ENCODE data around the gene HOXA11.

The HOXA11 gene

DNA sequence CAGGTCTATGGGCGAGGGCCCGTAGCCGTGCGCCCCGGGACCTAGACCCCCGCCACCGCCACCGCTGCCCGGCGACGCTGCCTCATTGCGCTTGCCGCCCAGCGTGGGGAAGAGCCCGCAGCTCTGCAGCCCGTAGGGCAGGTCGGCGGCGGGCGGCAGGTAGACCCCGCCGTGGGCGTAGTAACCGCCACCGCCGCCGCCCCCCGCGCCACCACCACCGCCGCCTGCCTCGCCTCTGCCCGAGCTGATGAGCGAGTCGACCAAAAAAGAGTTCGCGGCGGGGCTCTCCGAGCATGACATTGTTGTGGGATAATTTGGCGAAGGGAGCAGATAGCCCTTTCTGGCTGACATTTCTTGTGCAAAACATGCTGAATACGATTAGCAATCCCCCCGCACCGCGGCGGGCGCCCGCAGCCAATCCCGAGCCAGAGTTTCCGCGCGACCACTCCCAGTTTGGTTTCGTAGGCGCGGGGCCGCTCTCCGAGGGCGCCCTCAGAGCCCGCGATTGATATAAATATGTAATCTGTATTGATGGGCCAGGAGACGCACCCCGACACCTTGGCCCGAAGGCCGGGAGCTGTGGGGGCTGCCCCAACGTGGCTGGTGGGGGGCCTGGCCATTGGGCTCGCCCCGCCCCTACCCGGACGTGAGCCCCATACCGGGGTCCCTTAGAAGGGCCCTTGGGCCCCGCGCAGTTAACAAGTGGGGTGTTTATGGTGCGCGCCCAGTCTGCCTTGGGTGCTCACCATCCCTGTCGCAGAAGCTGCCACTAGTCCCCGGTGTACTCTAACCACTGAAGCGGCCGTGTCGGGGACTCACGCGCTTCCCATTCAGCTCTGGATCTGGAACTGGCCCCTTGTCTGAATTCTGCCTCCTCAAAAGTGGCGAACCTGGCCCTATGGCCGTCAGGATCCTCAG is 10.8 kb downstream of the HOXA11 start, which contains the start of gene HOXA10:
TSS of gene HOXA10 (minus strand) at position 365 of the 918 bp plus-strand sequence. CDS start at position 351, 14 bp downstream.
- TF ChIP-seq, protein P1, sequence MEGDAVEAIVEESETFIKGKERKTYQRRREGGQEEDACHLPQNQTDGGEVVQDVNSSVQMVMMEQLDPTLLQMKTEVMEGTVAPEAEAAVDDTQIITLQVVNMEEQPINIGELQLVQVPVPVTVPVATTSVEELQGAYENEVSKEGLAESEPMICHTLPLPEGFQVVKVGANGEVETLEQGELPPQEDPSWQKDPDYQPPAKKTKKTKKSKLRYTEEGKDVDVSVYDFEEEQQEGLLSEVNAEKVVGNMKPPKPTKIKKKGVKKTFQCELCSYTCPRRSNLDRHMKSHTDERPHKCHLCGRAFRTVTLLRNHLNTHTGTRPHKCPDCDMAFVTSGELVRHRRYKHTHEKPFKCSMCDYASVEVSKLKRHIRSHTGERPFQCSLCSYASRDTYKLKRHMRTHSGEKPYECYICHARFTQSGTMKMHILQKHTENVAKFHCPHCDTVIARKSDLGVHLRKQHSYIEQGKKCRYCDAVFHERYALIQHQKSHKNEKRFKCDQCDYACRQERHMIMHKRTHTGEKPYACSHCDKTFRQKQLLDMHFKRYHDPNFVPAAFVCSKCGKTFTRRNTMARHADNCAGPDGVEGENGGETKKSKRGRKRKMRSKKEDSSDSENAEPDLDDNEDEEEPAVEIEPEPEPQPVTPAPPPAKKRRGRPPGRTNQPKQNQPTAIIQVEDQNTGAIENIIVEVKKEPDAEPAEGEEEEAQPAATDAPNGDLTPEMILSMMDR (IDR thresholded peaks at IDR 0.05), result no peak

DNA sequence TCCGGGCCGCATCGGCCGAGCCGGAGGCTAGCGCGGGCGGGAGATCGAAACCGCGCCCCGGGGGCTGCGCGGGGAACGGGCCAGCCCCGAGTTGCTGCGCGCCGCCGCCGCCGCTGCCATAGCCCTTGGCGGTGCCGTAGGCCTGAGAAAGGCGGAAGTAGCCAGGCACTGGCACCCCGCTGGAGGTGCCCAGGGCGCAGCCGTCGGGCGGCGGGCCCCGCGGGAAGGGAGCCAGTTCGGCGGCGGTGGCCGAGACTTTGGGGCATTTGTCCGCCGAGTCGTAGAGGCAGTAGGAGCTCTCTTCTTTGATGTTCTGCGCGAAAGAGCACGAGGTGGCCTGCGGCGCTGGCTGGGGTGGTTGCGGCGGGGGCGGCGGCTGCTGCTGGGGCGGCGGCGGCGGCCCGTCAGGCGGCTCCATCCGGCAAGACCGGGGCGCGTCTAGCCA is 11.5 kb downstream of the HOXA11 start:
- TF ChIP-seq, protein P1 (IDR thresholded peaks at IDR 0.05), result no peak

DNA sequence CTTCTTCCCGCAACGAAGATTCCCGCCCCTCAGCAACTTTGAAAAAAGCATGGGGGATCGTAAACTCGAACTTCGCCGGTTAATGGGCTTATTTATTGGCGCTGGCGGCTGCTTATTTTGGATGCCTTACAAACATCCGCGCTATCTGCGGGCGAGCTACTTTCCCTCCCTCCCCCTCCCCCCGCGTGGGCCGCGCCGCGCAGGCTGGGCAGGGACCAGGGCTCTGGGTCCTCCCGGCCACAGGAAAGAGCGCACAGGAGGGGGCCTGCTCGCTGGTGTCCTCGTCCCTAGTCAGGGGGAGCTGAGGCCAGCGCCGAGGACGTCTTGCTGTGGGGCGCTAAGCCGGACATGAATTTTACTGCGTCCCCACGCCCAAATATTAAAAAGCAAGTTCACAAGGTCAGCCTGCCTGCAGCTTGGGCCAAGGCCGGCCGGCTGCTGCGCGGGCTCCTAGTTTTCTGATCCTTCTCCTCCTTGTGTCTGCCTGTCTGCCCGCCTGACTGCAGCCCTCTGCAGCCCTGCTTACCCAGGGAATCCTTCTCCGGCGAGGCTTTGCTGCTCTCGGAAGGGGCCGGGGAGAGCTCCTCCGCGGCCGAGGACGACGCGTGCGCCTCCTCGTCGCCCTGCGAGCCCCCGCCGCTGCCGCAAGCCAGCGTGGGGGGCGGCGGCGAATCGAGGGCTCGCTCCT is 12.1 kb downstream of the HOXA11 start:
- TF ChIP-seq, protein P1 (IDR thresholded peaks at IDR 0.05), result no peak

DNA sequence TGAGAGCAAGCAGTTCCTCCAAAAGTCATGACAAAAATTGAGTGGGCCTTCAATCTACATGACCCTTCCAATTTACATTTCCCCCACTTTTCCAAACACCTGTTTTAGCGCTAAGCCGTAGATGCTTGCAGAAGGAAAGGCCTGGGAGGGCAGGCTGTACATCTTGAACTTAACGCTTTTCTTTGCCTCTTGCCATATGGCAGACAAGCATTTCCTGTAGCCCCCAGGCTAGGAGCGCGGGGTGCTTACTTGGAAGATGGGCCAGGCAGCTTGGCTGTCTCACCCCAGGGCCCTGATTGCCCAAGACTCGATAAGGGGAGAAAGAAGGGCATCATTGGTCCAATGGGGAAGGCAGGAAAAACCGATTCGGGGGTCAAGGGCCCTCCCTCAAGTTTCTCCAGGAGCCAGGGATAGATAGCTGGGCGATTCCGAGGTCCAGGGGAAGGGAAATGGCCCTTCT is 12.7 kb downstream of the HOXA11 start:
- TF ChIP-seq, protein P1 (IDR thresholded peaks at IDR 0.05), result no peak

DNA sequence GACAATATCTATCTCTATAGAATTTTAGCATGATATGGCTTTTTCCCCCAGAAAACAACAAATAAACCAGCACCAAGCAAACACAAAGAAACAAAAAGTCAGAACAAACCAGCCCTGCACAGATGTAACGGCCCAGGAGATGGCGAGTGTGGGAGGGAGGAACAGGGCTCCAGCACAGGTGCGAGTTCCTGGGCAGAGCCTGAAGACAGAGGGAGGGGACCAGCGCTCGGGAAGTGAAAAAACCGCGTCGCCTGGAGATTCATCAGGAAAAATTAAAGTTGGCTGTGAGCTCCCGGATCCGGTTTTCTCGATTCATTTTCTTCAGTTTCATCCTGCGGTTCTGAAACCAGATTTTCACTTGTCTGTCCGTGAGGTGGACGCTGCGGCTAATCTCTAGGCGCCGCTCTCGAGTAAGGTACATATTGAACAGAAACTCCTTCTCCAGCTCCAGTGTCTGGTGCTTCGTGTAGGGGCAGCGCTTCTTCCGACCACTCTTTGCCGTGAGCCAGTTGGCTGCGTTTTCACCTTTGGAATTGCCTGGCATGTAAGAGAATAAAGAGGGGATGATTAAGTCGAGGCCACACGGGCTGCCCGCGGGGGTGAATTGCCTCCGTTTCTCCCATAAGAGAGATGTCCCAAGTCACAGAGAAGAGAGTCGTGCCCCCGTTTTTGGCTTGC is 13.3 kb downstream of the HOXA11 start:
- TF ChIP-seq, protein P1 (IDR thresholded peaks at IDR 0.05), result no peak

DNA sequence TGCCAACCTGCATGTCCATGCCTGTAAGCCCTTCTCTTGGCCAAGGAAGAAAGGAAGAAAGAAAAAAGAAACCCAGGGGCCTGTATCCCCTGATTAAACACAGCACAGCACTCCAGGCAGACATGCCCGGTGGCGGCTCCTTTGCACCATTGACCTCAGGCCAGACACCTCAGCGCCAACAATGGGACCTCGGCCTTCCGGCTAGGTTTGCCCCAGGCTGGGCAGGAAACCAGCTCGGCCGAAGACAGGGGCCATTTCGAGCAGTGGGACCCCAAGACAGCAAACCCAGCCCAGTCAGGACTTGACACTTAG is 13.8 kb downstream of the HOXA11 start:
- TF ChIP-seq, protein P1 (IDR thresholded peaks at IDR 0.05), result no peak

Measured in LNCAP (cell line).